ENCODE results near the gene ACTG1.

GRCh38 chr17:81541123-81541522 lies 28.5 kb upstream of the ACTG1 start:
- no peak for TF ChIP-seq CTCF (IDR thresholded peaks at IDR 0.05)
- TF ChIP-seq POLR2A (IDR thresholded peaks at IDR 0.05), result no peak

All from uterus (tissue), 2 donors.